ENCODE results near the gene ARHGAP15. TPM values are rescaled to one million over a fixed set of nuclear protein-coding genes. Genes with fewer than 3 reads are reported as not detected.

ARHGAP15 gene
- total RNA-seq, 1 experiment from 2014 or later, result 82.8 TPM

GRCh38 chr2:143675021-143675420 lies 545.8 kb downstream of the ARHGAP15 start:
- H3K36me3 ChIP-seq (ENCODE audit: insufficient read depth, low read length), result no peaks in the 10 kb centered on the region
- no peak for DNase-seq
- H3K4me2 ChIP-seq (ENCODE audit: low read depth, low read length, poor library complexity, severe bottlenecking), result no peak overlapping the region

GRCh38 chr2:143679617-143680016 lies 550.4 kb downstream of the ARHGAP15 start:
- H3K9me3 ChIP-seq (ENCODE audit: low read length), result no peaks in the 10 kb centered on the region
- no peaks in the 10 kb centered on the region for H3K9me2 ChIP-seq (replicated peaks; ENCODE audit: insufficient read depth, low read length)
- H3K4me1 ChIP-seq (ENCODE audit: low read length), result no peaks in the 10 kb centered on the region; the same call in 1 of the 2 replicates
- H3K27ac ChIP-seq (ENCODE audit: low read length), result no peak overlapping the region
- no peak overlapping the region for H2AFZ ChIP-seq (ENCODE audit: low read length)
- H3K4me3 ChIP-seq (ENCODE audit: low read length), result no peak overlapping the region
- H3K36me3 ChIP-seq (ENCODE audit: insufficient read depth, low read length), result no peaks in the 10 kb centered on the region
- H3K79me2 ChIP-seq (ENCODE audit: low read length), result no peaks in the 10 kb centered on the region
- DNase-seq, result no peak
- H3K27me3 ChIP-seq (ENCODE audit: low read length), result no peaks in the 10 kb centered on the region
- no peak overlapping the region for H3K9ac ChIP-seq (ENCODE audit: low read length)
- H3K4me2 ChIP-seq (ENCODE audit: low read depth, low read length, poor library complexity, severe bottlenecking), result no peak overlapping the region
- H4K20me1 ChIP-seq (ENCODE audit: insufficient read depth, low read depth, low read length), result no peaks in the 10 kb centered on the region

More at GRCh38 chr2:143675021-143675420, 545.8 kb downstream of the ARHGAP15 start:
- Histone ChIP-seq H3K9me2 (replicated peaks; ENCODE audit: insufficient read depth, low read length) (no peaks in the 10 kb centered on the region), H3K79me2 (ENCODE audit: low read length) (no peaks in the 10 kb centered on the region), H3K9ac (ENCODE audit: low read length) (no peak overlapping the region), H2AFZ (ENCODE audit: low read length) (no peak overlapping the region), H3K4me3 (ENCODE audit: low read length) (no peak overlapping the region), H3K27me3 (ENCODE audit: low read length) (no peaks in the 10 kb centered on the region), H3K4me1 (ENCODE audit: low read length) (no peaks in the 10 kb centered on the region; the same call in 1 of the 2 replicates), H3K9me3 (ENCODE audit: low read length) (no peaks in the 10 kb centered on the region), H4K20me1 (ENCODE audit: insufficient read depth, low read depth, low read length) (no peaks in the 10 kb centered on the region), H3K27ac (ENCODE audit: low read length) (no peak overlapping the region)

- no peaks in the 10 kb centered on the region for H3K9me3 ChIP-seq (ENCODE audit: low read length)
- H2AFZ ChIP-seq (ENCODE audit: low read length), result no peak overlapping the region
- no peak for DNase-seq
- no peaks in the 10 kb centered on the region; the same call in 1 of the 2 replicates for H3K4me1 ChIP-seq (ENCODE audit: low read length)
- no peak overlapping the region for H3K27ac ChIP-seq (ENCODE audit: low read length)
- no peaks in the 10 kb centered on the region for H3K27me3 ChIP-seq (ENCODE audit: low read length)
- no peaks in the 10 kb centered on the region for H3K9me2 ChIP-seq (replicated peaks; ENCODE audit: insufficient read depth, low read length)
- H3K4me2 ChIP-seq (ENCODE audit: low read depth, low read length, poor library complexity, severe bottlenecking), result no peak overlapping the region
- H3K9ac ChIP-seq (ENCODE audit: low read length), result no peak overlapping the region
- H3K36me3 ChIP-seq (ENCODE audit: insufficient read depth, low read length), result no peaks in the 10 kb centered on the region
- no peaks in the 10 kb centered on the region for H3K79me2 ChIP-seq (ENCODE audit: low read length)
- H4K20me1 ChIP-seq (ENCODE audit: insufficient read depth, low read depth, low read length), result no peaks in the 10 kb centered on the region
- no peak overlapping the region for H3K4me3 ChIP-seq (ENCODE audit: low read length)
Measured at GRCh38 chr2:143680885-143681405, 551.7 kb downstream of the ARHGAP15 start.

- no peak overlapping the region for H2AFZ ChIP-seq (ENCODE audit: low read length)
- no peak for DNase-seq
- no peaks in the 10 kb centered on the region for H3K27me3 ChIP-seq (ENCODE audit: low read length)
- H3K4me3 ChIP-seq (ENCODE audit: low read length), result no peak overlapping the region
- H3K9me3 ChIP-seq (ENCODE audit: low read length), result no peaks in the 10 kb centered on the region
- no peaks in the 10 kb centered on the region for H3K36me3 ChIP-seq (ENCODE audit: insufficient read depth, low read length)
- H3K79me2 ChIP-seq (ENCODE audit: low read length), result no peaks in the 10 kb centered on the region
- no peaks in the 10 kb centered on the region for H3K4me1 ChIP-seq (ENCODE audit: low read length)
- H4K20me1 ChIP-seq (ENCODE audit: insufficient read depth, low read depth, low read length), result no peaks in the 10 kb centered on the region
- H3K9ac ChIP-seq (ENCODE audit: low read length), result no peak overlapping the region
- H3K9me2 ChIP-seq (replicated peaks; ENCODE audit: insufficient read depth, low read length), result no peaks in the 10 kb centered on the region
- no peak overlapping the region for H3K27ac ChIP-seq (ENCODE audit: low read length)
- no peak overlapping the region for H3K4me2 ChIP-seq (ENCODE audit: low read depth, low read length, poor library complexity, severe bottlenecking)
Measured at GRCh38 chr2:143682436-143683055, 553.3 kb downstream of the ARHGAP15 start.

GRCh38 chr2:143683977-143684376 lies 554.8 kb downstream of the ARHGAP15 start:
- Histone ChIP-seq H2AFZ (ENCODE audit: low read length) (no peak overlapping the region), H3K36me3 (ENCODE audit: insufficient read depth, low read length) (no peaks in the 10 kb centered on the region), H3K4me2 (ENCODE audit: low read depth, low read length, poor library complexity, severe bottlenecking) (no peak overlapping the region), H3K27ac (ENCODE audit: low read length) (no peak overlapping the region), H3K27me3 (ENCODE audit: low read length) (no peaks in the 10 kb centered on the region), H3K79me2 (ENCODE audit: low read length) (no peaks in the 10 kb centered on the region), H4K20me1 (ENCODE audit: insufficient read depth, low read depth, low read length) (no peaks in the 10 kb centered on the region), H3K9ac (ENCODE audit: low read length) (no peak overlapping the region), H3K4me3 (ENCODE audit: low read length) (no peak overlapping the region), H3K9me2 (replicated peaks; ENCODE audit: insufficient read depth, low read length) (no peaks in the 10 kb centered on the region), H3K9me3 (ENCODE audit: low read length) (no peaks in the 10 kb centered on the region), H3K4me1 (ENCODE audit: low read length) (no peaks in the 10 kb centered on the region)
- DNase-seq, result no peak

- Histone ChIP-seq H3K27ac (ENCODE audit: low read length) (no peak overlapping the region), H3K9ac (ENCODE audit: low read length) (no peak overlapping the region), H3K4me2 (ENCODE audit: low read depth, low read length, poor library complexity, severe bottlenecking) (no peak overlapping the region), H3K36me3 (ENCODE audit: insufficient read depth, low read length) (no peaks in the 10 kb centered on the region), H3K79me2 (ENCODE audit: low read length) (no peaks in the 10 kb centered on the region), H3K4me1 (ENCODE audit: low read length) (no peaks in the 10 kb centered on the region), H2AFZ (ENCODE audit: low read length) (no peak overlapping the region), H3K4me3 (ENCODE audit: low read length) (no peak overlapping the region), H3K27me3 (ENCODE audit: low read length) (no peaks in the 10 kb centered on the region), H4K20me1 (ENCODE audit: insufficient read depth, low read depth, low read length) (no peaks in the 10 kb centered on the region), H3K9me2 (replicated peaks; ENCODE audit: insufficient read depth, low read length) (no peaks in the 10 kb centered on the region), H3K9me3 (ENCODE audit: low read length) (no peaks in the 10 kb centered on the region)
- no peak for DNase-seq
Measured at GRCh38 chr2:143684551-143685320, 555.5 kb downstream of the ARHGAP15 start.

GRCh38 chr2:143685421-143686078 lies 556.3 kb downstream of the ARHGAP15 start:
- Histone ChIP-seq H3K9ac (ENCODE audit: low read length) (no peak overlapping the region), H3K4me1 (ENCODE audit: low read length) (no peaks in the 10 kb centered on the region), H3K27ac (ENCODE audit: low read length) (no peak overlapping the region), H3K4me3 (ENCODE audit: low read length) (no peak overlapping the region), H3K36me3 (ENCODE audit: insufficient read depth, low read length) (no peaks in the 10 kb centered on the region), H2AFZ (ENCODE audit: low read length) (no peak overlapping the region), H3K4me2 (ENCODE audit: low read depth, low read length, poor library complexity, severe bottlenecking) (no peak overlapping the region), H3K27me3 (ENCODE audit: low read length) (no peaks in the 10 kb centered on the region), H3K9me3 (ENCODE audit: low read length) (no peaks in the 10 kb centered on the region), H3K9me2 (replicated peaks; ENCODE audit: insufficient read depth, low read length) (no peaks in the 10 kb centered on the region), H3K79me2 (ENCODE audit: low read length) (no peaks in the 10 kb centered on the region), H4K20me1 (ENCODE audit: insufficient read depth, low read depth, low read length) (no peaks in the 10 kb centered on the region)
- no peak for DNase-seq

- Histone ChIP-seq H3K27ac (ENCODE audit: low read length) (no peak overlapping the region), H3K4me3 (ENCODE audit: low read length) (no peak overlapping the region), H3K9ac (ENCODE audit: low read length) (no peak overlapping the region), H3K9me2 (replicated peaks; ENCODE audit: insufficient read depth, low read length) (no peaks in the 10 kb centered on the region), H3K4me2 (ENCODE audit: low read depth, low read length, poor library complexity, severe bottlenecking) (no peak overlapping the region), H3K36me3 (ENCODE audit: insufficient read depth, low read length) (no peaks in the 10 kb centered on the region), H4K20me1 (ENCODE audit: insufficient read depth, low read depth, low read length) (no peaks in the 10 kb centered on the region), H3K9me3 (ENCODE audit: low read length) (no peaks in the 10 kb centered on the region), H3K79me2 (ENCODE audit: low read length) (no peaks in the 10 kb centered on the region), H2AFZ (ENCODE audit: low read length) (no peak overlapping the region), H3K27me3 (ENCODE audit: low read length) (no peaks in the 10 kb centered on the region), H3K4me1 (ENCODE audit: low read length) (no peaks in the 10 kb centered on the region)
- DNase-seq, result peak; percentile 77
Measured at GRCh38 chr2:143686585-143687164, 557.5 kb downstream of the ARHGAP15 start.
